Measurements from ENCODE around the gene TCP11.

GRCh38 chr6:35073766-35074471 is 67.2 kb downstream of the TCP11 start:
- TF ChIP-seq CTCF (IDR thresholded peaks at IDR 0.05) (no peak), POLR2A (IDR thresholded peaks at IDR 0.05) (no peak)

All from right lobe of liver (tissue), 4 donors.